Measurements from ENCODE around the gene MYH10.

- TF ChIP-seq POLR2A (IDR thresholded peaks at IDR 0.05) (no peak), CTCF (IDR thresholded peaks at IDR 0.05) (no peak)
Observed at GRCh38 chr17:8462564-8462963, 168.0 kb downstream of the MYH10 start.
